Activated CD8-positive, alpha-beta memory T cell treated with anti-CD3 and anti-CD28 coated beads, Interleukin-2, amount 10 ng/mL, durations not matched to agents 7 days and 5 days (primary cell): Measurements from ENCODE around the gene EFTUD2. TPM values are rescaled to one million over a fixed set of nuclear protein-coding genes. Genes with fewer than 3 reads are reported as not detected.

Experiments
- ATAC-seq: fragments of 150-1000 bp; cut with Tn5 transposase; one replicate; pipeline ENCODE4 v1.10.0; 2021; ENCODE audit warnings: moderate library complexity
- CTCF ChIA-PET: fragments of 350-600 bp; sonication (Branson Sonifier 250); formaldehyde crosslinking; loops from one replicate; lab custom pipeline; 2021; ENCODE audit warnings: antibody characterized with exemption; lab: Charles Lee
- DNase-seq: peaks from one replicate; pipeline ENCODE4 v3.0.0-alpha.2; 2020
- H3K27ac Mint-ChIP-seq: one replicate; pipeline ENCODE4 v1.8.0; 2021; ENCODE audit warnings: mild to moderate bottlenecking, mixed read lengths
- H3K27me3 Mint-ChIP-seq: one replicate; pipeline ENCODE4 v1.8.0; 2021; ENCODE audit warnings: mixed read lengths
- H3K36me3 Mint-ChIP-seq: one replicate; pipeline ENCODE4 v1.8.0; 2021; ENCODE audit warnings: mild to moderate bottlenecking, mixed read lengths
- H3K4me1 Mint-ChIP-seq: one replicate; pipeline ENCODE4 v1.8.0; 2021; ENCODE audit warnings: mixed read lengths
- H3K4me3 Mint-ChIP-seq: one replicate; pipeline ENCODE4 v1.8.0; 2021; ENCODE audit warnings: mild to moderate bottlenecking, moderate library complexity, mixed read lengths
- H3K9me3 Mint-ChIP-seq: one replicate; pipeline ENCODE4 v1.8.0; 2022; ENCODE audit warnings: low read depth, mixed read lengths
- total RNA-seq, 2 experiments: library from RNA; stranded (reverse); gene quantifications; one replicate each; pipeline ENCODE4 v1.2.3, GENCODE V29; 2021

EFTUD2 gene
- total RNA-seq, 2 experiments from 2014 or later = 134 to 178 TPM

GRCh38 chr17:44912763-44913544 lies 13.7 kb upstream of the EFTUD2 start:
- no peak for ATAC-seq
- Mint-ChIP-seq H3K36me3 (no peaks in the 10 kb centered on the region), H3K9me3 (no peaks in the 10 kb centered on the region), H3K4me1 (peaks cover 16% of the 10 kb centered on the region), H3K27ac (no peak overlapping the region), H3K4me3 (no peak overlapping the region), H3K27me3 (peaks cover 29% of the 10 kb centered on the region)
- no peak for DNase-seq
- CTCF ChIA-PET = interaction anchor here (5.8 kb wide), 1 partner anchor 109 kb away, joined by 38 read pairs; no protein-coding TSS in a partner anchor

- Mint-ChIP-seq H3K27ac (no peak overlapping the region), H3K4me1 (peaks cover 16% of the 10 kb centered on the region), H3K9me3 (no peaks in the 10 kb centered on the region), H3K27me3 (peaks cover 29% of the 10 kb centered on the region), H3K4me3 (no peak overlapping the region), H3K36me3 (no peaks in the 10 kb centered on the region)
- DNase-seq (peak; percentile 71), ATAC-seq (peak; percentile 76)
- CTCF ChIA-PET = interaction anchor here (0.7 to 5.8 kb wide), 6 partner anchors 9 to 224 kb away, joined by 3 to 38 read pairs (median 12); partner anchors contain the start of genes ACBD4 and EFTUD2
Measured at GRCh38 chr17:44911133-44912001, 12.1 kb upstream of the EFTUD2 start.

GRCh38 chr17:44910231-44911106 lies 11.2 kb upstream of the EFTUD2 start:
- H3K9me3 Mint-ChIP-seq = no peaks in the 10 kb centered on the region
- no peak overlapping the region for H3K4me3 Mint-ChIP-seq
- ATAC-seq (no peak), DNase-seq (no peak)
- H3K27me3 Mint-ChIP-seq = peaks cover 29% of the 10 kb centered on the region
- H3K27ac Mint-ChIP-seq = no peak overlapping the region
- H3K36me3 Mint-ChIP-seq = no peaks in the 10 kb centered on the region
- H3K4me1 Mint-ChIP-seq = peaks cover 16% of the 10 kb centered on the region
- CTCF ChIA-PET = interaction anchor here (1.2 to 5.8 kb wide), 5 partner anchors 9 to 225 kb away, joined by 3 to 38 read pairs (median 17); partner anchors contain the start of genes ACBD4 and EFTUD2

- CTCF ChIA-PET = interaction anchor here (1.9 to 5.8 kb wide), 4 partner anchors 8 to 226 kb away, joined by 7 to 38 read pairs (median 22); partner anchors contain the start of gene ACBD4
Measured at GRCh38 chr17:44909681-44910144, 10.5 kb upstream of the EFTUD2 start.

GRCh38 chr17:44908761-44909326 lies 9.6 kb upstream of the EFTUD2 start:
- H3K27ac Mint-ChIP-seq = no peak overlapping the region
- no peaks in the 10 kb centered on the region for H3K9me3 Mint-ChIP-seq
- H3K4me3 Mint-ChIP-seq = no peak overlapping the region
- peaks cover 16% of the 10 kb centered on the region for H3K4me1 Mint-ChIP-seq
- no peaks in the 10 kb centered on the region for H3K36me3 Mint-ChIP-seq
- ATAC-seq (no peak), DNase-seq (no peak)
- CTCF ChIA-PET = interaction anchor here (3.1 kb wide), 1 partner anchor 11 kb away, joined by 26 read pairs; no protein-coding TSS in a partner anchor
- H3K27me3 Mint-ChIP-seq = peaks cover 29% of the 10 kb centered on the region

More at GRCh38 chr17:44909681-44910144, 10.5 kb upstream of the EFTUD2 start:
- peaks cover 16% of the 10 kb centered on the region for H3K4me1 Mint-ChIP-seq
- no peaks in the 10 kb centered on the region for H3K9me3 Mint-ChIP-seq
- ATAC-seq = no peak
- H3K27ac Mint-ChIP-seq = no peak overlapping the region
- H3K4me3 Mint-ChIP-seq = no peak overlapping the region
- DNase-seq = no peak
- H3K36me3 Mint-ChIP-seq = no peaks in the 10 kb centered on the region
- H3K27me3 Mint-ChIP-seq = peaks cover 29% of the 10 kb centered on the region

- no peak overlapping the region for H3K27ac Mint-ChIP-seq
- H3K4me3 Mint-ChIP-seq = no peak overlapping the region
- no peak for DNase-seq
- H3K4me1 Mint-ChIP-seq = peaks cover 12% of the 10 kb centered on the region
- CTCF ChIA-PET = interaction anchor here (0.7 to 1.7 kb wide), 4 partner anchors 10 to 192 kb away, joined by 3 to 6 read pairs (median 4); no protein-coding TSS in a partner anchor
- no peaks in the 10 kb centered on the region for H3K9me3 Mint-ChIP-seq
- no peaks in the 10 kb centered on the region for H3K36me3 Mint-ChIP-seq
- no peak for ATAC-seq
- peaks cover 23% of the 10 kb centered on the region for H3K27me3 Mint-ChIP-seq
Measured at GRCh38 chr17:44907729-44908470, 8.7 kb upstream of the EFTUD2 start.

- no peaks in the 10 kb centered on the region for H3K36me3 Mint-ChIP-seq
- H3K4me1 Mint-ChIP-seq = peaks cover 12% of the 10 kb centered on the region
- DNase-seq = no peak
- CTCF ChIA-PET = interaction anchor here (0.7 to 1.7 kb wide), 4 partner anchors 11 to 193 kb away, joined by 3 to 6 read pairs (median 4); no protein-coding TSS in a partner anchor
- H3K9me3 Mint-ChIP-seq = no peaks in the 10 kb centered on the region
- H3K27me3 Mint-ChIP-seq = peaks cover 15% of the 10 kb centered on the region
- H3K4me3 Mint-ChIP-seq = no peak overlapping the region
- ATAC-seq = no peak
- H3K27ac Mint-ChIP-seq = no peak overlapping the region
Measured at GRCh38 chr17:44906763-44907728, 7.8 kb upstream of the EFTUD2 start.

- no peaks in the 10 kb centered on the region for H3K9me3 Mint-ChIP-seq
- no peak overlapping the region for H3K27ac Mint-ChIP-seq
- ATAC-seq = no peak
- no peaks in the 10 kb centered on the region for H3K36me3 Mint-ChIP-seq
- CTCF ChIA-PET = interaction anchor here (1.7 kb wide), 2 partner anchors 12 to 14 kb away, joined by 5 to 6 read pairs; no protein-coding TSS in a partner anchor
- H3K4me1 Mint-ChIP-seq = peaks cover 11% of the 10 kb centered on the region
- peaks cover 15% of the 10 kb centered on the region for H3K27me3 Mint-ChIP-seq
- no peak overlapping the region for H3K4me3 Mint-ChIP-seq
- DNase-seq = no peak
Measured at GRCh38 chr17:44906010-44906646, 6.9 kb upstream of the EFTUD2 start.

GRCh38 chr17:44905006-44906000 lies 6.1 kb upstream of the EFTUD2 start:
- Mint-ChIP-seq H3K36me3 (no peaks in the 10 kb centered on the region), H3K27me3 (peaks cover 8% of the 10 kb centered on the region), H3K4me3 (no peak overlapping the region), H3K4me1 (peaks cover 8% of the 10 kb centered on the region), H3K27ac (no peak overlapping the region), H3K9me3 (no peaks in the 10 kb centered on the region)
- CTCF ChIA-PET = interaction anchor here (0.6 to 3.2 kb wide), 2 partner anchors 12 to 230 kb away, joined by 3 to 11 read pairs; partner anchors contain the start of gene ACBD4
- ATAC-seq (no peak), DNase-seq (no peak)
